Activated CD8-positive, alpha-beta memory T cell treated with anti-CD3 and anti-CD28 coated beads, Interleukin-2, amount 50 U/mL, for 1 hour (primary cell): ENCODE results near the gene ASIP.

Source experiments
- DNase-seq: peaks from one replicate; pipeline ENCODE4 v3.0.0-alpha.2; 2020; ENCODE audit errors: extremely low read depth

Gene ASIP

GRCh38 chr20:34311118-34312023 lies 70.1 kb downstream of the ASIP start:
- no peak for DNase-seq

GRCh38 chr20:34312024-34312460 lies 70.8 kb downstream of the ASIP start:
- DNase-seq, result no peak

DNA sequence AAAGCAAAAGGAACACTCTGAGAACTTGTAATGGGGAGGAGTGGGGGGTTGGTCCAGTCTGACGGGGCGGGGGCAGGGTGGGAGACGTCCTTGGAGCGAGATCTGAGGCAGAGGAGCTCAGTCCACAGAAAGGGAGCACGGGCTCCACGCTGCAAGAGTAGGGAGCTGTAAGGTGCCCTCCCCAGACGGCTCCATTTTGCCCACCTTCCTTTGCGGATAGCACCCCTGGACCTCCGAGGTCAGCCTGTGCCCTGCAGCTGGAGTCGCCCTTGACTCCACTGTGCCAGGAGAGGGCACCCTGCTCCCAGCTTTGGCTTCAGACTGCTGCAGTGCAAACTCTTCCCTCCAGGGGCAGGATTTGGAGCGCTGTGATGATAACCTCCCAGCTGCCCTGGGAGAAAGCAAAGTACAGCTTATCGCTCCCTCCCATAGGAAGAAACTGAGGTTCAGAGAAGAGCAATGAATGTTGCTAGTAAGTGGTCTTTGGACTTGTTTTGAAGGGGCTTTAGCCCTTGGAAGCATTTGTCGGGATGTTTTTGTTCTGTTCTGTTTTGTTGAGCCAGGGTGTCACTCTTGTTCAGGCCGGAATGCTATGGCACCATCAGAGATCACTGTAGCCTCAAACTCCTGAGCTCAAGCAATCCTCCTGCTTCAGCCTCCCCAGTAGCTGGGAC lies 71.5 kb downstream of the ASIP start:
- peak; percentile 58 for DNase-seq

DNA sequence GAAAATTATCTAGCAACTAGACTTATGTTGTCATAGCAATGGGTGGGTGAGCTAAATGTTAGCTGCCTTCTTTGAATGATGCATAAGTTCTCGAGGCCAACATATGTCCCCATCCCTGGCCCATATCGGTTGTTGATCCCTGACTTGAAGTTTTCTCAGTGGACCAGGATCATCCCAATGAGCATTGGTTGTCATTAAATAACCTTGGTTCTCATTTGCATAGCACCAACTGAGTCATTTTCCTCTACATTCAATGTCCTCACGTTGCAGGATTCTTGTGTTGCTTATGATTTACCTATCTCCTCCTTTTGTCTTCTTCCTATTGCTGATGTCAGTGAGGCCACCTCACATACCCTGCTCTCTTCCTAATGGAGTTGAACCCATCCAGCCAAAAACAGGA lies 74.0 kb downstream of the ASIP start:
- DNase-seq, result no peak

DNA sequence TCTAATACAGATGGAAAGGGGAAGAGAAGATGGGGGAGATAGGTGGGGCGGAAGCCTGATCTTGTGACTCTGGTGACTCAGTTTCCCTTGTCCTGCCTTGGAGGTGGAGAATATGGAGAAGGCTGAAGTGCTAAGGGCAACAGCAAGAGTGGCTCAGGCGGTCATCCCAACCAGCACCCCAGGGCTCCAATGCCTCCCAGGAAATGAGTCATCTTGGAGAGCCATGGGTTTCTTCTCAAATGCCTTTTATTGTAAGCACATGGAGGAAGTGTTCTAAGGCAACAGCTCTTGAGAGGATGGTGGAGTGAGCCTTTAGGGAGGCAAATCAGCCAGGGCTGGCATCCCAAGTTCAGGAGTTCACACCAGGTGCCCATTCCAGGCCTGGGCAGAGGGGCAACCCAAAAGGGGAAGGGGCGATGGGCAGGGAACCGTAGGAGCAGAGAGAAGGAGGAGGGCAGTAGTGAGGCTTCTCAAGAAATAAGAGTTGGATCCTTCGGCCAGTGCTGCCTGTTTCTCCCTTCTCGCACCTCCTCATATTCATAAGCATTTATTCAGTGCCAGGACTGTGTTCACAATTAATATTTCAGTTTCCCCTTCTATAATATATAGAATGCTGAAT lies 75.1 kb downstream of the ASIP start:
- no peak for DNase-seq
